ENCODE results near the gene C10orf143. TPM values are rescaled to one million over a fixed set of nuclear protein-coding genes. Genes with fewer than 3 reads are reported as not detected.
"Not testable (repeated sequence)": the region's sequence is repeated elsewhere in the genome, so short reads cannot be mapped to it uniquely, and the experiment has no call there.

C10orf143 gene
- 0.85 TPM in 1 of 2 replicates, not detected in the other for total RNA-seq

DNA sequence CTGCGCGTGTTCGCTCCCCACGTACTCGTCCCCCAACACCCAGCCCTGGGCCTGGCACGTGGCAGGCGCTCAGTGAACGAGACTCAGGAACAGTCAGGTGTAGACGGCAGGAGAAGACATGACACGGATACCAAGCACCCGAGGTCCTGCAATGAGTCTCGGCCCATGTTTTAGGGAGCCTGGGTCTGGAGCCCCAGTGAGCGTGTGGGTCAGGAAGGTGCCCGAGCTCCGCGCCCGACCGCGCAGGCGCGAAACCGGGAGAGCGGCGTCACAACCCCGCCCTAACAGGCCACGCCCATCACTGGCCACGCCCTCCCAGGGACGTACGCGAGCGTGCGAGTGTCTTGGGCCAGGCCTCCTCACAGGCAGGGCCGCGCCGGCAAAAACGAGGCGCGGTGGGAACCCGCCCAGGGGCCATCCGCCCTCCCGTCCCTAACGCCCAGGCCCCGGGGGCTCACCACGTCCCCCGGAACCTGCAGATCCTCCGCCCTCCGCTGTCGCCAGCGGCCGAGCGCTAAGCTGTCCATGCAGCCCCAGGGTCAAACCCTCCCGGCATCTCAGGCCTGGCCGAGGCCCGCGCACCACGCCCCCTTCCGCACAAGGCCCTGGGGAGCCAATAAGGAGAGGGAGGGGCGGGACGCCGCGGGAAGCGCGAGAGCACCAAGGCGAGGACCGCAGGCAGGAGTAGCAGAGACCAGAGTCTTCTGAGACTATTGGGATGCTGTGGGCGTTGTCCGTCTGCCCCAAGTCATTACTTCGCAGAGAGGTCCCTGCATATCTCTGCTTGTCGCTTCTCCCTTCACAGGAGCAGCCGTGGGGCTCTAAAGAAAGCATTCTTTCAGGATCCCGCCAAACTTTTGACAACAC, at the start of gene C10orf143:
TSS of gene C10orf143 (minus strand) at position 585 of the 867 bp plus-strand sequence. CDS start at position 527, 58 bp downstream.
- peak; percentile 89 for DNase-seq (ENCODE audit: low read depth)

DNA sequence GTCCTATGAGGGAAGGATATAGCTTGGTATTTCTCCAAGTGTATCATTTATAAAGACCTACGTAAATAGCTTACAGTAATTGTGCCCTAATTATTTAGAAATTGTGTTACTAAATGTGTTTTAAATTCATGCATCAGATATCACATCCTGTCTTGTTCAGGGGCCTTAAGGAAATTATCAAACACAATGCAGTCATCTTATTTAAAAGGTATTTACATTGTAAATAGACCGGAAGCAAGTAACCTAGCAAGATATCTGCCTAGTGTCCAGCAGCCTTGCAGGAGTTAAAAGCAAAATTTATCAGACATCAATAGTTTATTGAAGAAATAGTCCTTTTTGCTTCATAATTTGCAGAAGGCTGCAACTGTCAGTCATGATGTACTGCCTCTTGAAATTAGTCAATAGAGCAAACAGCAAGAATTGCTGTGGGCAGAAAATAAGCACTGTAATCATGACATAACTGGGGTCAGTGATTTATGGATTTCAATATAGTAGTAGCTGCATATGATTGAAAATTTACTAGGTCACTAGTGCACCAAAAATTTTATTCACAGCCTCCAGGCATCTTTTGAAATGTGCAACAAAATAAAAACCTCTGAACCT, 48.7 kb upstream of the C10orf143 start:
- DNase-seq (ENCODE audit: low read depth), result no peak

DNA sequence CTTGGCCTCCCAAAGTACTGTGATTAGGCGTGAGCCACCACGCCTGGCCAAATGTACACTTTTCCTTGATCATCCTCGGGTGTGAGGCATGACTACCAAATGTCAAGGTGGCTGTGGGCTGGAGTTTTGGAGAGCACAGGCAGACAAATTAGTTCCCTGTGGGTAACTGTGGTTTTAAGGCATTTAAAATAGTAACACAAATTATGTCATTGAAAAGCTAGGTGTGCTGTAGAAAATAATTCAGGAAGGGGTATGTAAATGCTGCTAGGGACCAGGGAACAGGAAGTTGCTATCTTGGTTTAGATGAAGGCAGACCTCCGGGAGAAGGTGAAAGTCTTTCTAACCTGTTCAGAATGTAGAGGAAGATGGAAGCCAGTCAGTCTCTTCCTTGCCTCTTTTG, 35.4 kb upstream of the C10orf143 start:
- DNase-seq (ENCODE audit: low read depth), result no peak

DNA sequence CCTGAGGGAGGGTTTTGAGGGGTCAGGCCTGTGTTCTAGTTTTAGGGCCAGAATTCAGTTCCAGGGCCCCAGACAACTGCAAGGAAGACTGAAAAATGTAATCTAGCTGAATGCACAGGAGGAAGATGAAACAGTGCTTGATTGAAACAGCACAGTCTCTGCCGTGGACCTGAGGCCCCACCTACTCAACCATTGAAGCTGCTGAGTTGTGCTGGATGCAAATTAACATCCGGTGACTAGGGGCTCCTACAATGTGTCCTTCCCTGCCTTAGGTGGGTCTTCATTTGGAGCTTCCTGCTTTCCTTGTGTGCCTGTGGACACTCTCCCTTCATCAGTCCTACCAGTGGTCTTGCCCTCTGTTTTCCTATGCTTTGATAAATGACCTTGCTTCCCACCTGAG, 31.2 kb upstream of the C10orf143 start:
- no peak for DNase-seq (ENCODE audit: low read depth)

DNA sequence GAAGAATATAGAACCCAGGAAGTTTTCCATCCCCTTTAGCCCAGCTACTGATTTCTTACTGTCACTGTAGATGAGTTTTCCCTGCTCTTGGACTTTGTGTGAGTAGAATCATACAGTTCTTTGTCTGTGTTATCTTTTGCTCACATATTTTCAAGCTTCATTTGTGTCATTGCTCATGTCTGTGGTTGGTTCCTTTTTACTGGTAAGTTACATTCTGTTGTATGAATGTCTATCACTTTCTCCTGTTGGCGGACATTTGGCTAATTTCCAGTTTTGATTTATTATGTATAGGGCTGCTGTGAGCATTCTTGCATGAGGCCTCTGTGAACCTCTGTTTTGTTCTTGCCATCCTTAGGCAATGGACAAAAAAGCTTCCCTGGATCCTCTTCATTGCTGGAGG, 30.8 kb upstream of the C10orf143 start:
- no peak for DNase-seq (ENCODE audit: low read depth)

DNA sequence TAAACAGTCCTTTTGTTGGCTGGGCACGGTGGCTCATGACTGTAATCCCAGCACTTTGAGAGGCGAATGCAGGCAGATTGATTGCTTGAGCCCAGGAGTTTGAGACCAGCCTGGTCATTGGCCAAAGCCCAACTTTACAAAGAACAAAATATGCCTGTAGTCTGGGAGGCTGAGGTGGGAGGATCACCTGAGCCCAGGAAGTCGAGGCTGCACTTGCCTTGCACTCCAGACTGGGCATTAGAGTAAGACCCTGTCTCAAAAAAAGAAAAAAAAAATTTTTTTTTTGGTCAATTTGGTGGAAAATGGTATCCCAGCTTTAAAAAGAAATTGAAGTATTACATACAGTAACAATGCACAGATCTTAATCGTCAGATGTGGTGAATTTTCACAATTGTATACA, 30.4 kb upstream of the C10orf143 start:
- no peak for DNase-seq (ENCODE audit: low read depth)

DNA sequence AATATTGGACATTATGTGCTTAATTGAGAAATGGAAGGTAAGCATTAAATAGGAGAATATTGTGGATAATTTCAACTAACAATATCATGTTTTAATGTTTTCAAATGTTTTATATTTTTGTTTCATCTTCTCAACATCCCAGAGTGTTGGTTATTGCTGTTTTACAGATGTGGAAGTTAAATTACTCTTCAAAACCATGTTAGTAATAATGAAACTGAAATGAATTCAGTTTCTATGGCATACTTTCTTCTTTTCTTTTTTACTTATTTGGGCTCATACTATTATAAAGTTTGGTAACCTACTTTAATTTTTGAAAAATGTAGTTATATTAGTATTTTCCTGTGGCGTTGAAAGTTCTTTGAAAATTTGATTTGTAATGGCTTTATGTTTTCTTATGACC, 29.8 kb upstream of the C10orf143 start:
- DNase-seq (ENCODE audit: low read depth), result no peak

DNA sequence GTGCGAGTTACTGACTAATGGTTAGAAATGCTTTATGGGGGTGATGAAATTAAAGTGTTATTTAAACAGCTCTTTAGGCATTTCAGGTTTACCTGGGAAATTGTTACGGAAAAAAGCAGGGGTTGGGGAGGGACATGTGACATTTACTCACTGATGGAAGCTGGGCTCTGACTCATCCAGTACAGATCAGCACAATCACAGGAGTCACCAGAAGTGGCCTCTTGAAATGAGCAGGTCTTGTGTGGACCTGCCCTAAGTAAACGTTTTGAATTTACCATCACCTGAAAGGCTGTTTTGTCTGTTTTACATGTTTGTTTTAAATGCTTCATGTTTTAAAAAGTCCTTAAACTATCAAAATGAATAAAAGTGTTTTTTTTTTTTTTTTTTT, 27.8 kb upstream of the C10orf143 start:
- DNase-seq (ENCODE audit: low read depth), result peak; percentile 90

DNA sequence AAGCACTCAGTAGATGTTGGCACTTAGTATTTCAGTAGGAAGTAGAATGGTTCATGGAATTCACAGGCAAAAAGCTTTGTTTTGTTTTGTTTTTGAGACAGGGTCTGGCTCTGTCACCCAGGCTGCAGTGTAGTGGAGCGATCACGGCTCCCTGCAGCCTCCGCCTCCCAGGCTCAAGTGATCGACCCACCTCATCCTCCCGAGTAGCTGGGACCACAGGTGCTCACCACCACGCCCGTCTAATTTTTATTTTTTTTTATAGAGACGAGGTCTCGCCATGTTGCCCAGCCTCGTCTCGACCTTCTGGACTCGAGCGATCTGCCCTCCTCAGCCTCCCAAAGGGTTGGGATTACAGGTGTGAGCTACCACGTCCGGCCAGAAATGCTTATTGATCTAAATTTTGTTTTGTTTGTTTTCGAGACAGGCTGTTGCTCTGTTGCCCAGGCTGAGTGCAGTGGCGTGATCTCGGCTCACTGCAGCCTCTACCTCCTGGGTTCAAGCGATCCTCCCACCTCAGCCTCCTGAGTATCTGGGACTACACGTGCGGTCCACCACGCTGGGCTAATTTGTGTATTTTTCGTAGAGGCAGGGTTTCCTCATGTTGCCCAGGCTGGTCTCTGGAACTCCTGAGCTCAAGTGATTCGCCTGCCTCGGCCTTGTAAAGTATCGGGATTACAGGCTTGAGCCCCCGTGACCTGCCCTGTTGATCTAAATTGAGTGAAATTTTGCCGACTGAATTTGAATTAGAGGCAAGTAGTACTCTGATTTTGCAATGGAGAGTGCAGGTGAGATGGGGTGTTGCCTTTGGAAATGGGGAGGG, 27.2 kb upstream of the C10orf143 start:
- no peak for DNase-seq (ENCODE audit: low read depth)

DNA sequence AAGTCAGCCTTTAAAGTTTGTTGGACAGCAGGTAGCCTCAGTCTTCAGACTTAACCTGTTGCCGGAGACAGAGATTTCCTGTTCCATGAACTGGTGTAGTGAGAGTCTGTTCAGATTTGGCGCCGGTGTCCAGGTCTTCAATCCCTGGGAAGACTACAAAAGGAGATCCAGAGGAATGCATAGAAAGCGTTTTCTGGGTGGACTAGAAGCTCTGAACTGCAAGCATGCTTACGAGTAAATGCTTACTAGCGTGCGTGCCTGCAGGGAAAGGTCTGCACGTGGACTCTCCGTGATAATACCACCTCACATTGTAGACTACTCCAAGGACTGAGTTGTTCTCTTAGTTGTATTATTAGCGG, 26.4 kb upstream of the C10orf143 start:
- peak; percentile 43 for DNase-seq (ENCODE audit: low read depth)

DNA sequence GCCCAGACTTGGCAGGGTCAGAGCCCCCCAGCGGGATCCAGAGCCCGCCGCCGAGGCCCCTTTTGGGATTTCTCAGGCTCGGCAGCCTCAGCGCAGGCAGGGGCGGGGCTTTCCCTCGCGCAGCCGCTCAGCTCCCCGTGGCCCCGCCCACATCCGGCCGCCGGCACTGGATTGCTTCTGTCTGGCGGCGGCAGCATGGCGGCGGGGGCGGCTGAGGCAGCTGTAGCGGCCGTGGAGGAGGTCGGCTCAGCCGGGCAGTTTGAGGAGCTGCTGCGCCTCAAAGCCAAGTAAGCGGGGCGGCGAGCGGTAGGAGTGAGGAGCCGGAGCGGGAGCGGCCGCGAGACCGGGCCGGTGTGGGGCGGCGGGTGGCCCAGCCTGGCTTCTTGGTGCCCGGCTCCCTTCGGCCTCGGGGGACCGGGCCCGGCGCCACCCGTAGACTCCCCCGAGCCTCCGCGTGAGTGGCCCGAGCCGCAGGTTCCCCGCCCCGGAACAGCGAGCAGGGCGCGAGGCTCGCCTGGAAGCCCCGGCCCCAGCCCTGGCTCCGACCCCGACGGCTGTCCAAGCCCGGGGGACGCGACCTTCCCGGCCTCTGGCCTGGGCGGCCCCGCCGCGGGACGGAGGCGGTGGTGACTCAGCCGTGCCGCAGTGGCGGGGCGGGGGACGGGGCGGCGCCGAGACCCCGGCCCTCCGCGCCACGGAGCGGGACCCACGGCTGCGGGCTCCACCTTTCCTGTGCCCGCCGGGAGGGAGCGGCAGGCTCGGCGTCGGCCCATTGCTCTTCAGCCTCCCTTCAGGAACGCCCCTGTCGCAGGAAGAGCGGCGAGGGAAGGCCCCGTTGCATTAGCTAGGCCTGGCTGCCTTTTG, 25.8 kb upstream of the C10orf143 start, which contains the start of gene GLRX3:
TSS of gene GLRX3 (plus strand) at position 166 of the 864 bp plus-strand sequence. CDS start at position 196, 30 bp downstream.
- DNase-seq (ENCODE audit: low read depth), result peak; percentile 34

DNA sequence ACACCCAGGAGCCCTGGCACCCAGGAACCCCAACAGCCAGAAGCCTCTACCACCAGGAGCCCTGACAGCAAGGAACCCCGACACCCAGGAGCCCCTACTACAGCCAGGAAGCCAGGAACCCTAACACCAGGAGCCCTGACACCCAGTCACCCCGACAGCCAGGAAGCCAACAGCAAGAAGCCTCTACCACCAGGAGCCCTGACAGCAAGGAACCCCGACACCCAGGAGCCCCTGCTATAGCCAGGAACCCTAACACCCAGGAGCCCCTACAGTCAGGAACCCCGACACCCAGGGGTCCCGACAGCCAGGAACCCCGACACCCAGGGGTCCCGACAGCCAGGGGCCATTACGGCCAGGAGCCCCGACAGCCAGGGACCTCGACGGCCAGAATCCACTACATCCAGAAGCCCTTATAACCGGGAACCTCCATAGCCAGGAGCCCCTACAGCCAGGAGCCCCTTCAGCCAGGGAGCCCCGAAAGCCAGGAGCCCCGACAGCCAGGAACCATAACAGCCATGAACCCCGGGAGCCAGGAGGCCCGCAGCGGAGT, 25.1 kb upstream of the C10orf143 start:
- no peak for DNase-seq (ENCODE audit: low read depth)

DNA sequence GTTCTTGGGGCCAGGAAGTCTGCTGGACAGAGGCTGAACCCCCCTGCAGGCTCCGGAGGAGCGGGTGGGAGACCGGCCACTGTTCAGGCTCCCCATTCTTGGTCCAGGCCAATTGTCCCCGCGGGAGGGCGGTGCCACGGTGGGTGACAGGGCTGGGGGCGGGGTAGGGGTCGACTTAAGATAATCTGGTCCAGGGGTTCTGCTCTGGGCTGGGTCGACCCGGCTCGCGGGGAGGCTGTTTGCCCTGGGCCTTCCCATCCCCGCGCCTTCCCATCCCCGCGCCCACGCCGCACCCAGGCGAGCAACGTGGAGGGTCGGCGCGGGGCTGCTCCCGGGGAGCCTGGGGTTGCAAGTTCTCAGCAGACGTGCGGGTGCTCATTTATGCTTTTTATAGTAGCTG, 18.3 kb upstream of the C10orf143 start:
- no peak for DNase-seq (ENCODE audit: low read depth)

DNA sequence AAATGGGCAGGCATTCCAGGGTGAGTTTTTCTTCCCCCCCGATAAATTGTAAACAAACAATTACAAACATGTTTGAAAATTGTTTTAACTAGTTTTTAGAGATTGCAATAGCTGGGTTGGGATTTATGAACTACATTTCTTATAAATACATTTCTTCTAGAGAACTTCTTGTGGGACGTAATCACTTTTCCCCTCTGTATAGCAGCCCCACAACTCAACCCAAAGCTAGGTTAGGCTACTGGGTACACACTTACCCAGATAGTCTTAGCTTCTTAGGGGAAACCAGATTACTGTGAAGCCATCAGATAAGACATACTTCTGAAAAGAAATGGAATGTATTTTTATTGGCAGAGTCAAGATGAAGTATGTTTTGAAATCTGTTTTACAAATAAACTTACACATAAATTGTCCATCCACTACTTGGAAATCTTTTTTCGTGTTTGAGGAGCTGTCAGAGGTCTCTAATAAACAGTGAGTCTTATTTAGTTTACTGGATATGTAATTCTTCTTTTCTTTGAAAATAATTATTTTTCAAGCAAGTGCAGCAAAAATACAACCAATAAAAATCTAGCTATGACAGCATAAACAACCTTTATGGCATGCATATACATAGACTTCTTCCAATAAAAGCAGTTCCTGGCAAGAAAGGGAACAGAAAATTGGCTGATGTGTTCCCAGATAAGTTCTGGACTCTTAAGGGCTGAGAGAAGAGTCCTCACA, 17.6 kb upstream of the C10orf143 start:
- no peak for DNase-seq (ENCODE audit: low read depth)

DNA sequence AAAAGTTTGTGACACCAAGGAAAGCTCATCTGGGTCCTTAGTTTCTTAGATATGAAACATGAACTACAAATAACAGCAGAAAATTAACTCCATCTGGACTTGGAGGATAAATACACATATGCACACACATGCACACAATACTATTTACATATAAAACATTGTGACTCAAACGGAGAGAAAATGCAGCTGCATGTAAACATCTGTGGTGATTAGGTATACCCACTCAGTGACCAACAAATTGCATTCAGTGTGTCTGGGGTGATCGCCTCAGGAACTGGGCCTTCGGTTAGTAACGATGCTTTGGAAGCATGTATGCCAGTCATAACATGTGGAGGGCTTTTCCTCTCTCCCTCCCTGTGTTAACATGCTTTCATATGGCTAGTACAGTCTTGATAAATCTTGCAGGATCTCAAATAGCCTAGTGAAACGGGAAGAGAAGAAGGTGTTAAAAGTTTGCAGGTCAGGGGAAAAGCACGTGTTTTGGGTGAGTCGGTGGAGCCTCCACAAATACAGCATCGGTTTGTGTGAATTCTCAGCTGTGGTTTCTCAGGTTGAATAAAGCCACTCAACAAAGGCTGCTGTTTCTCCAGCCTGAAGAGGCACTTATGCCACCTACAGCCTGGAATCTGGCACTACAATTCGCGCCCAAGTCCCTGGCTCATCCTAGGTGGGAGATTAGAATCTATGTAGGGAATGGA, 16.9 kb upstream of the C10orf143 start:
- peak; percentile 76 for DNase-seq (ENCODE audit: low read depth)

DNA sequence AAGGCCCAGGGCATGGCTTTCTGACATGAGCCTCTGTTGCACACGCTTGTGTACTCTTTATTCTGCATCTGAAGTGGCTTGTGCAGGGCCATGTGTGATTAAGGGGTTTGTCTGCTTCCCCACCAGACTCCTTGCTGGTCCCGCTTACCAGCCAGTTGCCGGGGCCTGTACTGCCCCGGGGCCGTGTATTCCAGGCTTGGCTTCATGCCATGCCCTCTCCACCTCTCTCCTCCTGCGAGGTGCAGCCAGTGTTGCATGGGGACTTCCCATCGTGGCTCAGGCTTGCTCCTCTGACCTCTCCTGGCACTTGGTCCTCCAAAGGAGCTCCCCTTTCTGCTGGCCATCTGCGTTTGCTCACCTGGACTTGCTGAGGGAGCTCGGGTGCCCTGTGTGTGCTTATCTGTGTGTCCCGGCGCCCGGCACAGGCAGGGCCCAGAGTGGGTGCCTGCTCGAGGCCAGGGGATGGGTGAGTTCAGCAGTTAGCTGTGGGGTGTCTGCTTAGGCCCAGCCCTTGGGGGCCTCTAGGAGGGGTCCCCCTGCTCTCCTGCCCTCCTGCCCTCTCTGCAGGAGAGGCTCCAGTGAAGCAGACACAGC, 11.0 kb upstream of the C10orf143 start:
- no peak for DNase-seq (ENCODE audit: low read depth)

DNA sequence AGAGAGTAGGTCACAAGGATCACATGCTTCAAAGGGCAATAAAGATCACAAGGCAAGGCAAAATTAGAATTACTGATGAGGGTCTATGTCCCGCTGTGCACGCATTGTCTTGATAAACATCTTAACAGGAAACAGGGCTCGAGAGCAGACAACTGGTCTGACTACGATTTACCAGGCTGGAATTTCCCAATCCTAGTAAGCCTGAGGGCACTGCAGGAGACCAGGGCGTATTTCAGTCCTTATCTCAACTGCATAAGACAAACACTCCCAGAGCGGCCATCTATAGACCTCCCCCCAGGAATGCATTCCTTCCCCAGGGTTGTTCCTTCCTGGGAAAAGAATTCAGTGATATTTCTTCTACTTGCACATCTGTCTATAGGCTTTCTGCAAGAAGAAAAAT, 6.9 kb upstream of the C10orf143 start:
- DNase-seq (ENCODE audit: low read depth), result not testable (repeated sequence)

DNA sequence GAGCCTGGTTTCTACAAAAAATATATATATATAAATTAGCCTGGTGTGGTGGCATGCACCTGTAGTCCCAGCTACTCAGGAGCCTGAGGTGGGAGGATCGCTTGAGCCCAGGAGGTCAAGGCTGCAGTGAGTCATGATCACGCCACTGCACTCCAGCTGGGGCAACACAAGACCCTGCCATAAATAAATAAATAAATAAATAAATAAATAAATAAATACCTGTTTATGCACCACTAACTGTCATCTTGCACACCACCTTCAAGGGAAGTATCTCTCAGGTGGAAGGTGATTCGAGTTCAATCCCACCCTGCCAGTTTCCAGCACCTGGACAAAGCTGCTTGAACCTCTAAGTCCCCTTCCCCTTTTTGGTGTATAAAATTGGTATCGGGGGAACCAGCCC, 6.3 kb upstream of the C10orf143 start:
- not testable (repeated sequence) for DNase-seq (ENCODE audit: low read depth)

DNA sequence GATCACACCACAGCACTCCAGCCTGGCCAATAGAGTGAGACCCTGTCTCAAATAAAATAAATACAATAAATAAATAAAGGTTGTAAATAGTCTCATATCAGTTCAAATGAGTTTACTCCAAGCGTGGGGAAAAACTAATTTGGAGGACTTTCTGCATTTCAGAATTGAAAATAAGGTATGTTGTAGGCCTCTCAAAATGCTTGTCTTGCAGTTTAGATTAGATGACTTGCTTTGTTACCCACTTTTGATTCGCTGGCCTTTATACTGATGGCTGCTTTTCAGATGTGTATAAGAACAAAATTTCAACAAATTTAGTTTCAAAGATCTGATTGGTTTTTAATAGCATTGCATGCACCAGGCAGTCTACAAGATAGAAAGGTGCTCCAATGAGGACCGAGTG, 2.2 kb upstream of the C10orf143 start:
- no peak for DNase-seq (ENCODE audit: low read depth)

DNA sequence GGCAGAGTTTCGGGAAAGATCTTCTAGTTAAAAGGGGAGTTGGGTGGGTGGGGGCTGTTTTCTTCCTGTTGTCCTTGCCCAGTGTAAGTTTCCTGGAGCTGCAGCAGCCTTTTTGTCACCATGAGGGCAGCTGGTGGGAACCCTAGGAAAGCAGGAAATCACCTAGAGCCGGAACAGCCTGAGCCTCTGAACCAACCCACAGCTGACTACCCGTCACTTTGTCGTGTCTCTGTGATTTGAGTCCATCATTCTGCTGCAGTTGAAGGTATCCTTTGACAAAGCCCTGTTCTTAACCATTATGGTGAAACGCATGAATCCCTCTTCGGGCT, 1.2 kb upstream of the C10orf143 start:
- DNase-seq (ENCODE audit: low read depth), result no peak
